Muscle of back (tissue), 11 donors: ENCODE measurements around the gene ZBTB5. TPM values are rescaled to one million over a fixed set of nuclear protein-coding genes. Genes with fewer than 3 reads are reported as not detected.

Source experiments
- DNase-seq, 3 donors: peaks; one replicate each; pipeline versions ENCODE4 v3.0.0 to v3.0.0-alpha.2; 2013
- polyA plus RNA-seq, 10 donors: library from polyadenylated mRNA; unstranded; fragments of 120-200 nt; gene quantifications; one replicate each; pipeline ENCODE4 v1.2.1, GENCODE V29; 2013; ENCODE audit not compliant: insufficient read length in 10 of 10

Gene ZBTB5
- polyA plus RNA-seq, 10 donors: 12.7 to 17.3 (median 15.9) TPM

- no peak for DNase-seq
Measured at GRCh38 chr9:37425298-37425752, 39.9 kb downstream of the ZBTB5 start.

GRCh38 chr9:37424686-37425297 is 40.5 kb downstream of the ZBTB5 start:
- DNase-seq: no peak

GRCh38 chr9:37424204-37424685 is 41.0 kb downstream of the ZBTB5 start:
- no peak for DNase-seq

- no peak for DNase-seq
Measured at GRCh38 chr9:37423508-37423907, 41.7 kb downstream of the ZBTB5 start.

GRCh38 chr9:37422289-37423104 is 42.8 kb downstream of the ZBTB5 start, which contains the start of gene GRHPR:
Gene GRHPR, plus strand, starts transcription at chr9:37422696. Its CDS starts 55 bp downstream, at chr9:37422751.
- peak; percentile 74 to 96 (median 89) for DNase-seq

GRCh38 chr9:37421914-37422288 is 43.3 kb downstream of the ZBTB5 start:
- peak in 1 of 3 donors; percentile 9 for DNase-seq

- no peak for DNase-seq
Measured at GRCh38 chr9:37420271-37421215, 44.7 kb downstream of the ZBTB5 start.

GRCh38 chr9:37419204-37419603 is 46.0 kb downstream of the ZBTB5 start:
- no peak for DNase-seq

- no peak for DNase-seq
Measured at GRCh38 chr9:37417857-37418618, 47.2 kb downstream of the ZBTB5 start.

- no peak for DNase-seq
Measured at GRCh38 chr9:37417252-37417803, 47.9 kb downstream of the ZBTB5 start.

- peak; percentile 58 to 81 (median 59) for DNase-seq
Measured at GRCh38 chr9:37415011-37415719, 50.1 kb downstream of the ZBTB5 start.

- DNase-seq: no peak
Measured at GRCh38 chr9:37414503-37414943, 50.7 kb downstream of the ZBTB5 start.

GRCh38 chr9:37413311-37413710 is 51.9 kb downstream of the ZBTB5 start:
- DNase-seq: no peak

GRCh38 chr9:37412431-37413151 is 52.7 kb downstream of the ZBTB5 start:
- DNase-seq: peak; percentile 16 to 52 (median 25)

GRCh38 chr9:37410969-37411785 is 54.1 kb downstream of the ZBTB5 start:
- no peak for DNase-seq

GRCh38 chr9:37410354-37410861 is 54.8 kb downstream of the ZBTB5 start:
- no peak for DNase-seq

GRCh38 chr9:37408933-37409710 is 56.1 kb downstream of the ZBTB5 start:
- DNase-seq: no peak
